Measurements from ENCODE around the gene ETS2.

GRCh38 chr21:38849776-38850175 is 44.0 kb downstream of the ETS2 start:
- TF ChIP-seq CTCF (IDR thresholded peaks at IDR 0.05; ENCODE audit: low read depth, low read length) (no peak), EZH2phosphoT487 (IDR thresholded peaks at IDR 0.05; ENCODE audit: low read depth) (no peak)
